SK-N-SH (cell line): Measurements from ENCODE around the gene RGS6. TPM values are rescaled to one million over a fixed set of nuclear protein-coding genes. Genes with fewer than 3 reads are reported as not detected.

ENCODE experiments used
- CTCF ChIA-PET: fragments of 300-600, 350-600 bp; formaldehyde crosslinking; extraction: SDS; loops from one replicate; lab custom pipeline; 2021; lab: Yijun Ruan, JAX
- POLR2A ChIA-PET: fragments of 350-600 bp; sonication (Branson Sonifier 250); formaldehyde crosslinking; extraction: SDS; loops from one replicate; lab custom pipeline; 2020; ENCODE audit warnings: antibody characterized with exemption, inconsistent platforms; lab: Yijun Ruan, JAX
- DNase-seq: peaks from one replicate; pipeline ENCODE4 v3.0.0; 2012
- H2AFZ ChIP-seq: fragments of 200-600 bp; sonication (generic); 2 replicates; pipeline ENCODE4 v1.8.1; 2016; ENCODE audit warnings: antibody characterized with exemption, mild to moderate bottlenecking, low read depth
- H3F3A ChIP-seq: fragments of 200-600 bp; sonication (generic); replicated peaks from 2 replicates; pipeline ENCODE3; 2016; ENCODE audit warnings: antibody characterized with exemption, mild to moderate bottlenecking; ENCODE audit not compliant: insufficient read depth
- H3K27ac ChIP-seq, 2 experiments: fragments of 200-500 bp in 1 of 2; fragments of 200-600 bp in 1 of 2; sonication (Bioruptor generic) in 1 of 2; sonication (generic), shearing (Covaris generic) in 1 of 2; 2 replicates each; pipeline versions ENCODE4 v1.5.1 to v1.6.1; 2014 to 2016; ENCODE audit warnings: low read depth in 2 of 2, inconsistent platforms in 1 of 2, low read length in 1 of 2, mild to moderate bottlenecking in 1 of 2, mixed read lengths in 1 of 2
- H3K27me3 ChIP-seq: fragments of 200-600 bp; sonication (generic), shearing (Covaris generic); 2 replicates; pipeline ENCODE4 v1.6.1; 2016; ENCODE audit warnings: mixed run types; ENCODE audit not compliant: insufficient read depth
- H3K36me3 ChIP-seq, 2 experiments: fragments of 200-500 bp in 1 of 2; fragments of 200-600 bp in 1 of 2; sonication (Bioruptor generic) in 1 of 2; sonication (generic) in 1 of 2; replicated peaks in 1 of 2; 2 replicates each; pipeline versions ENCODE3 to v1.5.1; 2014 to 2016; ENCODE audit warnings: low read length in 1 of 2, mild to moderate bottlenecking in 1 of 2; ENCODE audit not compliant: insufficient read depth in 2 of 2, control insufficient read depth in 1 of 2
- H3K4me1 ChIP-seq, 2 experiments: fragments of 200-500 bp in 1 of 2; fragments of 200-600 bp in 1 of 2; sonication (Bioruptor generic) in 1 of 2; sonication (generic), shearing (Covaris generic) in 1 of 2; 2 replicates each; pipeline versions ENCODE4 v1.5.1 to v1.6.1; 2014 to 2016; ENCODE audit warnings: low read depth in 1 of 2, low read length in 1 of 2, mixed run types in 1 of 2; ENCODE audit not compliant: insufficient read depth in 2 of 2, control insufficient read depth in 1 of 2
- H3K4me2 ChIP-seq: fragments of 200-600 bp; sonication (generic), shearing (Covaris generic); 2 replicates; pipeline ENCODE4 v1.6.1; 2017; ENCODE audit warnings: mixed run types
- H3K4me3 ChIP-seq, 2 experiments: fragments of 200-500 bp in 1 of 2; fragments of 200-600 bp in 1 of 2; sonication (Bioruptor generic) in 1 of 2; sonication (generic), shearing (Covaris generic) in 1 of 2; 2 replicates each; pipeline versions ENCODE4 v1.5.1 to v1.8.1; 2014 to 2016; ENCODE audit warnings: low read depth in 2 of 2, inconsistent platforms in 1 of 2, low read length in 1 of 2, mild to moderate bottlenecking in 1 of 2, mixed read lengths in 1 of 2, moderate library complexity in 1 of 2
- H3K79me2 ChIP-seq: fragments of 200-600 bp; sonication (generic); 2 replicates; pipeline ENCODE4 v1.8.1; 2017; ENCODE audit warnings: mild to moderate bottlenecking; ENCODE audit not compliant: insufficient read depth
- H3K9ac ChIP-seq: fragments of 200-600 bp; sonication (generic); 2 replicates; pipeline ENCODE4 v1.6.1; 2017; ENCODE audit warnings: mixed run types
- H3K9me2 ChIP-seq: fragments of 200-600 bp; sonication (generic); 2 replicates; pipeline ENCODE4 v1.6.1; 2017; ENCODE audit warnings: mixed run types
- H3K9me3 ChIP-seq: fragments of 200-600 bp; sonication (generic); 2 replicates; pipeline ENCODE4 v1.6.1; 2017; ENCODE audit warnings: mixed run types, mild to moderate bottlenecking, moderate library complexity
- H4K20me1 ChIP-seq: fragments of 200-600 bp; sonication (generic); 2 replicates; pipeline ENCODE4 v1.6.1; 2017; ENCODE audit warnings: mild to moderate bottlenecking, mixed run types; ENCODE audit not compliant: insufficient read depth
- CHD2 ChIP-seq: fragments of 150-350 bp; IDR thresholded peaks from 2 replicates; pipeline ENCODE4 v1.6.1; 2018; ENCODE audit warnings: low read length; ENCODE audit not compliant: partially characterized antibody
- CTCF ChIP-seq: fragments of 200-600 bp; sonication (generic); IDR thresholded peaks from 2 replicates; pipeline ENCODE4 v1.6.1; 2017; ENCODE audit warnings: antibody characterized with exemption, mild to moderate bottlenecking, moderate library complexity
- ELF1 ChIP-seq: IDR thresholded peaks from 2 replicates; pipeline ENCODE4 v1.4.0; 2012
- EP300 ChIP-seq, 2 experiments: IDR thresholded peaks; 2 replicates each; pipeline versions ENCODE4 v1.4.0 to v1.6.1; 2012; ENCODE audit warnings: borderline replicate concordance in 1 of 2, low read depth in 1 of 2, low read length in 1 of 2
- FOXM1 ChIP-seq: IDR thresholded peaks from 2 replicates; pipeline ENCODE4 v1.4.0; 2012; ENCODE audit warnings: low read depth, mild to moderate bottlenecking
- GABPA ChIP-seq: IDR thresholded peaks from 2 replicates; pipeline ENCODE4 v1.4.0; 2012; ENCODE audit warnings: low read depth, mild to moderate bottlenecking
- JUND ChIP-seq: IDR thresholded peaks from 2 replicates; pipeline ENCODE4 v1.4.0; 2012
- MEF2A ChIP-seq: IDR thresholded peaks from 2 replicates; pipeline ENCODE4 v1.4.0; 2012; ENCODE audit warnings: low read depth, borderline replicate concordance
- MXI1 ChIP-seq: IDR thresholded peaks from 2 replicates; pipeline ENCODE4 v1.6.1; 2012; ENCODE audit warnings: mild to moderate bottlenecking, low read depth, low read length, improper control_type of control experiment
- NFIC ChIP-seq: IDR thresholded peaks from 2 replicates; pipeline ENCODE4 v1.4.0; 2012; ENCODE audit warnings: borderline replicate concordance
- PBX3 ChIP-seq: IDR thresholded peaks from 2 replicates; pipeline ENCODE4; 2012
- POLR2AphosphoS5 ChIP-seq: IDR thresholded peaks from 2 replicates; pipeline ENCODE4 v1.6.1; 2012; ENCODE audit warnings: low read depth, low read length
- RAD21 ChIP-seq: IDR thresholded peaks from 2 replicates; pipeline ENCODE4 v1.6.1; 2012; ENCODE audit warnings: mild to moderate bottlenecking, low read length
- RXRA ChIP-seq: IDR thresholded peaks from 2 replicates; pipeline ENCODE4 v1.4.0; 2012; ENCODE audit warnings: low read depth, mild to moderate bottlenecking, borderline replicate concordance
- SIN3A ChIP-seq: IDR thresholded peaks from 2 replicates; pipeline ENCODE4 v1.6.1; 2012; ENCODE audit warnings: low read depth, mild to moderate bottlenecking, low read length, moderate library complexity, borderline replicate concordance
- SMC3 ChIP-seq: IDR thresholded peaks from 2 replicates; pipeline ENCODE4 v1.6.1; 2012; ENCODE audit warnings: low read depth, low read length, improper control_type of control experiment
- TCF12 ChIP-seq: IDR thresholded peaks from 2 replicates; pipeline ENCODE4 v1.4.0; 2012
- USF1 ChIP-seq: IDR thresholded peaks from 2 replicates; pipeline ENCODE4 v1.4.0; 2012; ENCODE audit warnings: low read depth, borderline replicate concordance
- YY1 ChIP-seq: IDR thresholded peaks from 2 replicates; pipeline ENCODE4 v1.4.0; 2012; ENCODE audit warnings: low read depth, mild to moderate bottlenecking
- ZBTB33 ChIP-seq: IDR thresholded peaks from 2 replicates; pipeline ENCODE4 v1.4.0; 2012; ENCODE audit warnings: low read depth, borderline replicate concordance
- WGBS: methylation state at CpG from one replicate; pipeline ENCODE4 v1.1.6; 2017; ENCODE audit warnings: low lambda C conversion rate; 5-methylcytosine and 5-hydroxymethylcytosine counted together
- polyA plus RNA-seq, 3 experiments: library from polyadenylated mRNA; depleted of rRNA; stranded (reverse); fragments of >200 nt; gene quantifications; 2 replicates each; pipeline ENCODE4 v1.2.3, GENCODE V29; 2012

RGS6 gene
- polyA plus RNA-seq, 1 of the 3 experiments (the other 2 are of a cell fraction): not detected

- no peak overlapping the region for H3K9ac ChIP-seq
- H3K27ac ChIP-seq: no peak overlapping the region
- H3K4me3 ChIP-seq: no peak overlapping the region
- TF ChIP-seq CTCF (peak; percentile 45; the same call in 1 of the 2 replicates), SMC3 (peak; percentile 30; the same call in 1 of the 2 replicates), GABPA (no peak), USF1 (no peak), MXI1 (no peak), RXRA (no peak), PBX3 (no peak), RAD21 (0 out of 2 replicates have a peak, but pooled peaks have one; percentile 8), ELF1 (no peak), ZBTB33 (no peak), YY1 (no peak)
- POLR2A ChIA-PET: no interaction called here
- no peak overlapping the region for H2AFZ ChIP-seq
- no peaks in the 10 kb centered on the region for H3K79me2 ChIP-seq
- CTCF ChIA-PET: interaction anchor here (1.4 to 2.0 kb wide), 2 partner anchors 18 to 396 kb away, joined by 3 to 5 read pairs; no protein-coding TSS in a partner anchor
- no peak overlapping the region for H3K4me2 ChIP-seq
- H3K4me1 ChIP-seq: no peaks in the 10 kb centered on the region
- H3K9me2 ChIP-seq: no peaks in the 10 kb centered on the region
- WGBS: 0% methylated on average over 4 of the region's 6 CpGs
- H3K9me3 ChIP-seq: no peaks in the 10 kb centered on the region
- DNase-seq: peak; percentile 2
- H3K27me3 ChIP-seq: no peaks in the 10 kb centered on the region
- no peaks in the 10 kb centered on the region for H3F3A ChIP-seq
- no peaks in the 10 kb centered on the region for H3K36me3 ChIP-seq
- no peaks in the 10 kb centered on the region for H4K20me1 ChIP-seq
Measured at GRCh38 chr14:72024043-72024407, 91.8 kb downstream of the RGS6 start.

GRCh38 chr14:72024504-72024903 is 92.3 kb downstream of the RGS6 start:
- ChIA-PET CTCF (interaction anchor here (2.0 kb wide), 1 partner anchor 396 kb away, joined by 5 read pairs; no protein-coding TSS in a partner anchor), POLR2A (no interaction called here)
- H4K20me1 ChIP-seq: no peaks in the 10 kb centered on the region
- no peak for DNase-seq
- H3K79me2 ChIP-seq: no peaks in the 10 kb centered on the region
- H3K27me3 ChIP-seq: no peaks in the 10 kb centered on the region
- no peaks in the 10 kb centered on the region for H3F3A ChIP-seq
- no peaks in the 10 kb centered on the region for H3K9me3 ChIP-seq
- H3K4me3 ChIP-seq: no peak overlapping the region
- no peaks in the 10 kb centered on the region for H3K36me3 ChIP-seq
- H3K4me2 ChIP-seq: no peak overlapping the region
- H3K9ac ChIP-seq: no peak overlapping the region
- WGBS: 2% methylated on average over 4 of the region's 4 CpGs
- no peak overlapping the region for H2AFZ ChIP-seq
- no peak overlapping the region for H3K27ac ChIP-seq
- H3K9me2 ChIP-seq: no peaks in the 10 kb centered on the region
- H3K4me1 ChIP-seq: no peaks in the 10 kb centered on the region
- TF ChIP-seq MXI1: no peak
- TF ChIP-seq PBX3: no peak
- TF ChIP-seq JUND: no peak
- TF ChIP-seq EP300 (IDR thresholded peaks at IDR 0.05; ENCODE audit: borderline replicate concordance in 1 of 2, low read depth in 1 of 2, low read length in 1 of 2): no peak
- no peak for TF ChIP-seq FOXM1
- no peak for TF ChIP-seq CHD2
- no peak for TF ChIP-seq CTCF
- no peak for TF ChIP-seq GABPA
- no peak for TF ChIP-seq POLR2AphosphoS5
- no peak for TF ChIP-seq TCF12
- TF ChIP-seq MEF2A: no peak
- no peak for TF ChIP-seq SMC3
- TF ChIP-seq NFIC: no peak
- TF ChIP-seq SIN3A: no peak
